Smooth muscle cell (in vitro differentiated cells): ENCODE data around the gene FAM222B. TPM values are rescaled to one million over a fixed set of nuclear protein-coding genes. Genes with fewer than 3 reads are reported as not detected.
A peak's percentile ranks its signal among the peaks of the same experiment; 100 is the strongest.
"Not testable (repeated sequence)": the region's sequence is repeated elsewhere in the genome, so short reads cannot be mapped to it uniquely, and the experiment has no call there.

ENCODE experiments used
- DNase-seq: peaks from one replicate; lab custom pipeline; 2025; ENCODE audit not compliant: unreplicated experiment; lab: John Stamatoyannopoulos, UW
- H2AFZ ChIP-seq: fragments of 200-600 bp; sonication (generic); 2 replicates; pipeline ENCODE4 v1.6.0; 2016; ENCODE audit warnings: antibody characterized with exemption, low read depth, mild to moderate bottlenecking
- H3F3A ChIP-seq: fragments of 200-600 bp; sonication (generic); 2 replicates; pipeline ENCODE4 v1.6.0; 2017; ENCODE audit warnings: antibody characterized with exemption, low read depth
- H3K27ac ChIP-seq: fragments of 200-600 bp; sonication (generic); 2 replicates; pipeline ENCODE4 v1.5.1; 2016; ENCODE audit warnings: low read depth, mild to moderate bottlenecking
- H3K27me3 ChIP-seq: fragments of 200-600 bp; sonication (generic); 2 replicates; pipeline ENCODE4 v1.6.1; 2016; ENCODE audit warnings: low read depth, mild to moderate bottlenecking
- H3K36me3 ChIP-seq: fragments of 200-600 bp; sonication (generic); 2 replicates; pipeline ENCODE4 v1.5.1; 2016; ENCODE audit warnings: low read depth
- H3K4me1 ChIP-seq: fragments of 200-600 bp; sonication (generic); 2 replicates; pipeline ENCODE4 v1.5.1; 2016; ENCODE audit warnings: low read depth
- H3K4me2 ChIP-seq: fragments of 200-600 bp; sonication (generic); 2 replicates; pipeline ENCODE4 v1.6.0; 2016; ENCODE audit warnings: mild to moderate bottlenecking
- H3K4me3 ChIP-seq: fragments of 200-600 bp; sonication (generic); 2 replicates; pipeline ENCODE4 v1.5.1; 2016; ENCODE audit warnings: mild to moderate bottlenecking
- H3K79me2 ChIP-seq: fragments of 200-600 bp; sonication (generic); 2 replicates; pipeline ENCODE4 v1.6.0; 2016; ENCODE audit warnings: low read depth, mild to moderate bottlenecking
- H3K9ac ChIP-seq: fragments of 200-600 bp; sonication (generic); 2 replicates; pipeline ENCODE4 v1.6.0; 2016; ENCODE audit warnings: low read depth
- H3K9me3 ChIP-seq: fragments of 200-600 bp; sonication (generic); replicated peaks from 2 replicates; pipeline ENCODE4 v1.5.1; 2016; ENCODE audit warnings: low read depth
- H4K20me1 ChIP-seq: fragments of 200-600 bp; sonication (generic); 2 replicates; pipeline ENCODE4 v1.6.0; 2016; ENCODE audit warnings: low read depth
- CTCF ChIP-seq: fragments of 200-600 bp; sonication (generic); IDR thresholded peaks from 2 replicates; pipeline ENCODE4 v1.5.1; 2017; ENCODE audit warnings: borderline replicate concordance, mild to moderate bottlenecking, antibody characterized with exemption; ENCODE audit not compliant: insufficient read depth, poor library complexity, severe bottlenecking
- whole genome bisulfite sequencing: methylation state at CpG from one replicate; pipeline ENCODE4 v1.1.7; 2016; ENCODE audit warnings: low lambda C conversion rate; 5-methylcytosine and 5-hydroxymethylcytosine counted together
- polyA plus RNA-seq: library from polyadenylated mRNA; unstranded; fragments of >200 nt; fragmentation: Nextera tagmentation; extraction: Ambion mirVana; gene quantifications from 2 replicates; pipeline ENCODE4 v1.2.1, GENCODE V29; 2016
- total RNA-seq: library from RNA; depleted of rRNA; stranded (reverse); fragments of >200 nt; gene quantifications from 2 replicates; pipeline ENCODE4 v1.2.3, GENCODE V29; 2014

FAM222B gene
- total and polyA plus RNA-seq, 2 experiments from 2014 or later, result 20.5 to 28.0 TPM

DNA sequence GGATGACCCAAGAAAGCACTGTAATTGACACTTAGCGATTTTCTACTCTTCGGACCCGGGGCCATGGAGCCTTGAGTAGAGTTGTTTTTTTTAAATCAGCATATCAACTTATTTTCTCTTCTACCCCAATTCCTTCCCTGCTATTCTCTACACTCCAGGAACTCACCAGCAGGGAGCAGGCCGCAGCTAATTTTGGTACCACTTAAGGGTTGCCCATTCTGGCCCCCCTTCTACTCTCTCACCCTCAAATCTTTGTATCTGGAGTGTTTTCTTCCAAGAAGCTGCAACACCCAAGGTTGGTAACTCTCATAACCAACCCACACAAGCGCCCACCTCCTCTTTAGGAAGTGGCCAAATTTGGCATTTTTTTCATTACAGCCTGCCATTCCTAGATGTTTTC lies 6.7 kb upstream of the FAM222B start:
- no peaks in the 10 kb centered on the region for H3K36me3 ChIP-seq
- no peaks in the 10 kb centered on the region for H3K79me2 ChIP-seq
- no peaks in the 10 kb centered on the region for H3K4me1 ChIP-seq
- no peak overlapping the region for H3K9ac ChIP-seq
- H3K27me3 ChIP-seq, result no peaks in the 10 kb centered on the region
- no peak for TF ChIP-seq CTCF
- H3F3A ChIP-seq, result no peaks in the 10 kb centered on the region
- H3K27ac ChIP-seq, result no peak overlapping the region
- H3K4me2 ChIP-seq, result no peak overlapping the region
- WGBS, result 98% methylated on average over 5 of the region's 5 CpGs
- no peak overlapping the region for H2AFZ ChIP-seq
- DNase-seq, result no peak
- no peaks in the 10 kb centered on the region for H3K9me3 ChIP-seq
- no peaks in the 10 kb centered on the region for H4K20me1 ChIP-seq
- no peak overlapping the region for H3K4me3 ChIP-seq

DNA sequence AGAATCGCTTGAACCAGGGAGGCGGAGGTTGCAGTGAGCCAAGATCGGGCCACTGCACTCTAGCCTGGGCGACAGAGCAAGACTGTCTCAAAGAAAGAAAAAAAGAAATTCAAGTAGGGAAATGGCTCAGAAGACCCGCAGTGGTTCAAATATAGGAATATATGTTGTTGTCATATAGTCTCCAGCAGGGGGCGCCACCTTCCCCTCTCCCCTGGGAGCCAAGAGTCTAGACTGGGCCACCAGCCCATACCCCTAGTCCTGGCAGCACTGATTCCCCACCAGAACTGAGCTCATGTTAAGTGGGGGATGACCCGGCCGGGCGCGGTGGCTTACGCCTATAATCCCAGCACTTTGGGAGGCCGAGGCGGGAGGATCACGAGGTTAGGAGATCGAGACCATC lies 6.1 kb upstream of the FAM222B start:
- H3K4me3 ChIP-seq, H3K9ac ChIP-seq, H3F3A ChIP-seq, H3K9me3 ChIP-seq, H2AFZ ChIP-seq, H3K27me3 ChIP-seq, H3K79me2 ChIP-seq, H3K36me3 ChIP-seq, H3K4me2 ChIP-seq, H3K27ac ChIP-seq, H3K4me1 ChIP-seq, H4K20me1 ChIP-seq, DNase-seq: not testable (repeated sequence)
- TF ChIP-seq CTCF, result peak; percentile 42
- 89% methylated on average over 15 of the region's 15 CpGs for WGBS

- H3F3A ChIP-seq, DNase-seq, H3K79me2 ChIP-seq, H3K27ac ChIP-seq, H3K36me3 ChIP-seq, H2AFZ ChIP-seq, H3K9me3 ChIP-seq, H3K4me2 ChIP-seq, H3K4me1 ChIP-seq, H3K27me3 ChIP-seq, H4K20me1 ChIP-seq, H3K9ac ChIP-seq, H3K4me3 ChIP-seq: not testable (repeated sequence)
- WGBS, result 97% methylated on average over 9 of the region's 9 CpGs
Measured at GRCh38 chr17:28846699-28847098, 4.1 kb upstream of the FAM222B start.

DNA sequence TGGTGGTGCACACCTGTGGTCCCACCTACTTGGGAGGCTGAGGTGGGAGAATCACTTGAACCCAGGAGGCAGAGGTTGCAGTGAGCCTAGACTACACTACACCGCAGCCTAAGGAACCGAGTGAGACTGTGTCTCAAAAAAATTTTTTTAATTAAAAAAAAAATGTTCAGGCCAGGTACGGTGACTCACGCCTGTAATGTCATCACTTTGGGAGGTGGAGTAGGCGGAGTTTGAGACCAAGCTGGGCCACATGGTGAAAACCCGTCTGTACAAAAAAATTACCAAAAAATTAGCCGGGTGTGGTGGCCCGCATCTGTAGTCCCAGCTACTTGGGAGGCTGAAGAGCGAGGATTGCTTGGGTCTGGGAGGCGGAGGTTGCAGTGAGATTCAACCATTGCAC lies 3.6 kb upstream of the FAM222B start:
- DNase-seq, result no peak

More for the DNA sequence above, 3.6 kb upstream of the FAM222B start:
- no peaks in the 10 kb centered on the region for H3F3A ChIP-seq
- no peaks in the 10 kb centered on the region for H3K9me3 ChIP-seq
- H3K4me3 ChIP-seq, result no peak overlapping the region
- no peak overlapping the region for H3K27ac ChIP-seq
- no peaks in the 10 kb centered on the region for H4K20me1 ChIP-seq
- H3K27me3 ChIP-seq, result no peaks in the 10 kb centered on the region
- TF ChIP-seq CTCF, result no peak
- no peak overlapping the region for H2AFZ ChIP-seq
- H3K4me1 ChIP-seq, result peaks cover 6% of the 10 kb centered on the region
- H3K9ac ChIP-seq, result no peak overlapping the region
- 97% methylated on average over 10 of the region's 10 CpGs for WGBS
- no peak overlapping the region for H3K4me2 ChIP-seq
- H3K36me3 ChIP-seq, result no peaks in the 10 kb centered on the region
- H3K79me2 ChIP-seq, result peaks cover 11% of the 10 kb centered on the region
